A673 (cell line): ENCODE results near the gene PTN. TPM values are rescaled to one million over a fixed set of nuclear protein-coding genes. Genes with fewer than 3 reads are reported as not detected.
"Not testable (repeated sequence)": the region's sequence is repeated elsewhere in the genome, so short reads cannot be mapped to it uniquely, and the experiment has no call there.

ENCODE experiments used
- BruUV-seq: library from RNA; stranded (reverse); fragments of 400-500 nt; replicated peaks from 2 replicates; lab custom pipeline; 2021; lab: Mats Ljungman, UMichigan
- CTCF ChIA-PET: fragments of 300-600 bp; sonication (Branson Sonifier 250); formaldehyde crosslinking; loops from one replicate; lab custom pipeline; 2022; ENCODE audit warnings: antibody characterized with exemption; lab: Charles Lee
- POLR2A ChIA-PET: fragments of 300-600 bp; sonication (Branson Sonifier 250); formaldehyde crosslinking; loops from one replicate; lab custom pipeline; 2022; ENCODE audit warnings: antibody characterized with exemption; ENCODE audit not compliant: low non-redundant PET; lab: Charles Lee
- DNase-seq: peaks from one replicate; pipeline ENCODE4 v3.0.0-alpha.2; 2015; ENCODE audit warnings: low spot score
- H3K27ac ChIP-seq: fragments of 200-600 bp; sonication (generic); 2 replicates; pipeline ENCODE4 v1.5.1; 2016; ENCODE audit warnings: mixed run types, low read depth, mild to moderate bottlenecking, mixed read lengths, antibody characterized with exemption, low read length; ENCODE audit not compliant: poor library complexity, severe bottlenecking
- H3K27me3 ChIP-seq: fragments of 200-600 bp; sonication (generic); replicated peaks from 2 replicates; pipeline ENCODE4 v1.6.1; 2017; ENCODE audit warnings: mixed run types, low read depth, mild to moderate bottlenecking, mixed read lengths, antibody characterized with exemption, low read length; ENCODE audit not compliant: insufficient read depth, poor library complexity
- H3K36me3 ChIP-seq: fragments of 200-600 bp; sonication (generic); 2 replicates; pipeline ENCODE4 v1.6.1; 2016; ENCODE audit warnings: mixed run types, mild to moderate bottlenecking, mixed read lengths, antibody characterized with exemption, low read length; ENCODE audit not compliant: insufficient read depth, poor library complexity, severe bottlenecking
- H3K4me1 ChIP-seq: fragments of 200-600 bp; sonication (generic); 2 replicates; pipeline ENCODE4 v1.6.1; 2017; ENCODE audit warnings: mixed run types, mild to moderate bottlenecking, mixed read lengths, antibody characterized with exemption, low read length; ENCODE audit not compliant: insufficient read depth, poor library complexity, severe bottlenecking
- H3K4me3 ChIP-seq: fragments of 200-600 bp; sonication (generic); 2 replicates; pipeline ENCODE4 v1.5.1; 2016; ENCODE audit warnings: low read depth, mixed run types, mild to moderate bottlenecking, mixed read lengths, low read length; ENCODE audit not compliant: poor library complexity, severe bottlenecking
- H3K9me3 ChIP-seq: fragments of 200-600 bp; sonication (generic); 2 replicates; pipeline ENCODE4 v1.6.1; 2016; ENCODE audit warnings: mixed run types, low read depth, mild to moderate bottlenecking, mixed read lengths, antibody characterized with exemption, low read length; ENCODE audit not compliant: poor library complexity, severe bottlenecking
- EZH2 ChIP-seq: fragments of 200-600 bp; sonication (generic); IDR thresholded peaks from 2 replicates; pipeline ENCODE4 v1.6.1; 2017; ENCODE audit warnings: borderline replicate concordance, low read depth, mild to moderate bottlenecking, mixed read lengths, antibody characterized with exemption, low read length; ENCODE audit not compliant: poor library complexity, severe bottlenecking
- intact Hi-C: fragments of 100-400 bp; cut with micrococcal nuclease; formaldehyde crosslinking; loops from one replicate; pipeline ENCODE4 v1.10.0; 2022; ENCODE audit not compliant: unreplicated experiment
- total RNA-seq: library from RNA; stranded (reverse); gene quantifications from 2 replicates; pipeline ENCODE4 v1.2.3, GENCODE V29; 2021
- TF ChIP-seq, protein P1 (sequence below): fragments of 300-800, 200-600 bp; sonication (generic); conservative IDR thresholded peaks from 2 replicates; pipeline ENCODE4 v1.5.1; 2017; ENCODE audit warnings: low read depth, mild to moderate bottlenecking, antibody characterized with exemption, low read length, moderate library complexity, mixed read lengths

Gene PTN
- total RNA-seq, 1 experiment from 2014 or later, result 0.41 TPM

DNA sequence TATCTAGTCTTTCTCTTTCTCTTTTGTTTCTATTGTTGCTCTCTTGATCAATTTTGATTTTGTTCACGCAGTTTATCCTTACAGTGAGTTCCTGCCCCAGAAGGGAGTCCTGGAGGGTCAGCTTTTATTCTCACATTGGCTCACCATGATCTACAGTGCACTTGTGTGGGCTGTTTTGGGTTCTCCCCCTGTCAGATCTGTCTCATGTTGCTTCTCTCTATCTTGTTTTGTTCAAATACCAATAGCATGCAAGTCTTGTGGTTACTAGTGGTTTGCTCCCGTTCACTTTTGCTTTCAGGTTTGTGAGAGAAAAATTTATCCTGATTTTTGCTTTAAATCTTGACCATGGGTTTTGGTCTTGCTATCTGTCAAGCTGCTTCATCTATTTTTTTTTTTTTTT, 74.3 kb downstream of the PTN start:
- intact Hi-C loops, result no loop called here
- no peak overlapping the region for H3K4me3 ChIP-seq

DNA sequence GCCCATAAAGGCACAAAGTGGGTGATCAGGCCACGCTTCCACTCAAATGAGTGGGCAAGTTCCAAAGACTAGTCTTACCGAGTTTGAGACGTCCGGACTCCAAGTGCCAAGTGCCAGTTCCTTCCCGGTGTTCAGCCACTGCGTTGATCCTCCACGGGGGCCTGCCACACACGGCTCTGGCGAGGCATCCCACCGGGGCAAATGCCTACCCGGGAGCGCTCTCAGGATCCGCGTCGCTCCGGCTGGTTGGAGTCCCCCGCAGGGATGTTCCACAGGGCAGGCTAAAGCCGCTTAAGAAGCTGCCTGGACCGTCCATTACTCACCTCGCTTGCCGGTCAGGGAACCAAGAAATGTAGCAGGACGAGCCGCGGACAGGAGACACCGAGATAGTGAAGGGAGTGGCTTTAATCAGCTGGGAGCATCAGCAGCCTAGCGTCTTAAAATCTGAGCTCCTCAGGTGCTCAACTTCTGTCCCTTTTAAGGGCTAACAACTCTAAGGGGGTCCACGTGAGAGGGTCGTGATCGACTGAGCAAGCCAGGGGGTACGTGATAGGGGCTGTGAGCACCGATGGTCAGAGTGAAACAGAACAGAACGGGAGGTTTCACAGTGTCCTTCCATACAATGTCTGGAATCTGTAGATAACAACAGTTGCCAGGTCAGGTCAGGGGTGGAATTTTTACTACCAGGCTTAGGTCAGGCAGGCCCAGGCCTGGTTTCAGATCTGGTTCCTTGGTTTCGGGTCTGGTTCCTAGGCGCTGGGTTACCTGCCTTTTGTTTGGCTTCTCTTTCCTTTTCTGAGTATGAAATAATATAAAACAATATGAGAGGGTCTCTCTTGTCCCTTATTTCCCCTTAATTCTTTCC, 75.3 kb downstream of the PTN start:
- H3K36me3 ChIP-seq, CTCF ChIA-PET, H3K27ac ChIP-seq, H3K4me3 ChIP-seq, H3K4me1 ChIP-seq, POLR2A ChIA-PET, DNase-seq, BruUV-seq, intact Hi-C loops, H3K27me3 ChIP-seq, H3K9me3 ChIP-seq: not testable (repeated sequence)

More for the DNA sequence above, 74.3 kb downstream of the PTN start:
- Histone ChIP-seq H3K27me3 (no peaks in the 10 kb centered on the region), H3K9me3 (no peaks in the 10 kb centered on the region), H3K36me3 (no peaks in the 10 kb centered on the region), H3K27ac (no peak overlapping the region), H3K4me1 (no peaks in the 10 kb centered on the region)
- no peak for DNase-seq
- POLR2A ChIA-PET, result no interaction called here
- no TSS peak for BruUV-seq
- CTCF ChIA-PET, result no interaction called here
- TF ChIP-seq, protein P1, sequence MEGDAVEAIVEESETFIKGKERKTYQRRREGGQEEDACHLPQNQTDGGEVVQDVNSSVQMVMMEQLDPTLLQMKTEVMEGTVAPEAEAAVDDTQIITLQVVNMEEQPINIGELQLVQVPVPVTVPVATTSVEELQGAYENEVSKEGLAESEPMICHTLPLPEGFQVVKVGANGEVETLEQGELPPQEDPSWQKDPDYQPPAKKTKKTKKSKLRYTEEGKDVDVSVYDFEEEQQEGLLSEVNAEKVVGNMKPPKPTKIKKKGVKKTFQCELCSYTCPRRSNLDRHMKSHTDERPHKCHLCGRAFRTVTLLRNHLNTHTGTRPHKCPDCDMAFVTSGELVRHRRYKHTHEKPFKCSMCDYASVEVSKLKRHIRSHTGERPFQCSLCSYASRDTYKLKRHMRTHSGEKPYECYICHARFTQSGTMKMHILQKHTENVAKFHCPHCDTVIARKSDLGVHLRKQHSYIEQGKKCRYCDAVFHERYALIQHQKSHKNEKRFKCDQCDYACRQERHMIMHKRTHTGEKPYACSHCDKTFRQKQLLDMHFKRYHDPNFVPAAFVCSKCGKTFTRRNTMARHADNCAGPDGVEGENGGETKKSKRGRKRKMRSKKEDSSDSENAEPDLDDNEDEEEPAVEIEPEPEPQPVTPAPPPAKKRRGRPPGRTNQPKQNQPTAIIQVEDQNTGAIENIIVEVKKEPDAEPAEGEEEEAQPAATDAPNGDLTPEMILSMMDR, result no peak
- no peak for TF ChIP-seq EZH2

DNA sequence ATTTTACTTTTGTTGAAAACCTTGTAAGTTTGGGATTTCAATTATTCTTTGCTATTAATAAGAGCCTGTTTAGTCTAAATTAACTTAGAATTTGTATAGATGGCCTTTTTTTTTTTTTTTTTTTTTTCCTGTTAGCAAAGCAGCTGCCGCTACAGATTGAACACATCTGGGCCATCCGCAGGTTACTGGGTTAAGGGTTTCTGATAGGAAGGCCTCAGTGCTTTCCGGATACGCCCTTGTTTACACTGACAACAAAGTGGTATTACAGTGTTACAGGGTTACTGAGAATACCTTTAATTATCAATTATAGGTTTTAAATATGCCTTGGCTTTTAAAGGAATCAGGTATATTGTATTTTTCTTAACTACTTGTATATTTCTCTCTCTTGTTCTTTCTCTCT, 76.8 kb downstream of the PTN start:
- no peak for DNase-seq
- H3K36me3 ChIP-seq, result no peaks in the 10 kb centered on the region
- H3K27me3 ChIP-seq, result no peaks in the 10 kb centered on the region
- no TSS peak for BruUV-seq
- ChIA-PET CTCF (no interaction called here), POLR2A (no interaction called here)
- intact Hi-C loops, result no loop called here
- no peaks in the 10 kb centered on the region for H3K9me3 ChIP-seq
- H3K4me1 ChIP-seq, result no peaks in the 10 kb centered on the region
- no peak for TF ChIP-seq EZH2
- TF ChIP-seq, protein P1, result no peak
- no peak overlapping the region for H3K27ac ChIP-seq
- no peak overlapping the region for H3K4me3 ChIP-seq

DNA sequence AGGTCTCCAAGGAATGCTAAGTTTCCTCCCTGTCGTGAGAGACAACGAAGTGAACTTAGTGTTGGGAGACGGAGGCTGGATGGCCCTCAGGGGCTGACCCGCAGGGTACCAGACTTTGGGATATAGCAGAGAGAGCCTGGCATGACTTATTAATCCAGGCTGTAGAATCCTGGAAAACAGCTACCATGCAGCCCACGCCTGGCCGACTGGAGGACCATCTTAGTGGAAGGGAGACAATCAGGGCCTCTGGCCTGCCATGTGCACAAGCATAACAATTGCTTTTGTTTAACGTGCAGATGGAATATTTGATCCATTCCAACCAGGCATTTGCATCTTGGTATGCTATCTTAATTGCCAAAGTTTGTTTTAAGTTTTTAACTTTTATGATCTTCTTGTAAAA, 78.1 kb downstream of the PTN start:
- CTCF ChIA-PET, H3K4me3 ChIP-seq, H3K4me1 ChIP-seq, H3K36me3 ChIP-seq, DNase-seq, POLR2A ChIA-PET, H3K9me3 ChIP-seq, H3K27ac ChIP-seq, BruUV-seq, intact Hi-C loops, H3K27me3 ChIP-seq: not testable (repeated sequence)
